ENCODE data around the gene MLF2. TPM values are rescaled to one million over a fixed set of nuclear protein-coding genes. Genes with fewer than 3 reads are reported as not detected.

The MLF2 gene
- total RNA-seq, 2 experiments from 2014 or later, result 102 to 113 TPM

- Mint-ChIP-seq H3K36me3 (peaks cover 7% of the 10 kb centered on the region), H3K27me3 (peaks cover 26% of the 10 kb centered on the region), H3K4me1 (peaks cover 53% of the 10 kb centered on the region), H3K27ac (peak overlapping the region; percentile 73), H3K9me3 (ENCODE audit: low read depth) (no peaks in the 10 kb centered on the region), H3K4me3 (peak overlapping the region; percentile 77)
- CTCF ChIA-PET, result interaction anchor here (0.6 to 6.5 kb wide), 33 partner anchors 9 to 346 kb away, joined by 3 to 108 read pairs (median 4); partner anchors contain the start of genes CDCA3, COPS7A, GPR162 and LPAR5
- DNase-seq, result peak; percentile 73
- ATAC-seq, result peak; percentile 69
Observed at GRCh38 chr12:6766651-6767349, 13.9 kb upstream of the MLF2 start.

GRCh38 chr12:6765634-6766581, 13.0 kb upstream of the MLF2 start, which contains the start of gene PTMS:
Gene PTMS, plus strand, starts transcription at chr12:6766363. Its CDS starts 343 bp downstream, at chr12:6766706.
- CTCF ChIA-PET, result interaction anchor here (0.6 to 6.5 kb wide), 31 partner anchors 8 to 347 kb away, joined by 3 to 108 read pairs (median 5); partner anchors contain the start of genes CDCA3, COPS7A, GPR162 and LPAR5
- Mint-ChIP-seq H3K27ac (peak within 1 kb of the TSS; percentile 73), H3K4me3 (peak within 1 kb of the TSS; percentile 77), H3K36me3 (peaks cover 7% of the 10 kb centered on the region), H3K9me3 (ENCODE audit: low read depth) (no peaks in the 10 kb centered on the region), H3K27me3 (peaks cover 26% of the 10 kb centered on the region), H3K4me1 (peaks cover 44% of the 10 kb centered on the region)
- ATAC-seq (peak; percentile 14), DNase-seq (peak; percentile 62)

DNA sequence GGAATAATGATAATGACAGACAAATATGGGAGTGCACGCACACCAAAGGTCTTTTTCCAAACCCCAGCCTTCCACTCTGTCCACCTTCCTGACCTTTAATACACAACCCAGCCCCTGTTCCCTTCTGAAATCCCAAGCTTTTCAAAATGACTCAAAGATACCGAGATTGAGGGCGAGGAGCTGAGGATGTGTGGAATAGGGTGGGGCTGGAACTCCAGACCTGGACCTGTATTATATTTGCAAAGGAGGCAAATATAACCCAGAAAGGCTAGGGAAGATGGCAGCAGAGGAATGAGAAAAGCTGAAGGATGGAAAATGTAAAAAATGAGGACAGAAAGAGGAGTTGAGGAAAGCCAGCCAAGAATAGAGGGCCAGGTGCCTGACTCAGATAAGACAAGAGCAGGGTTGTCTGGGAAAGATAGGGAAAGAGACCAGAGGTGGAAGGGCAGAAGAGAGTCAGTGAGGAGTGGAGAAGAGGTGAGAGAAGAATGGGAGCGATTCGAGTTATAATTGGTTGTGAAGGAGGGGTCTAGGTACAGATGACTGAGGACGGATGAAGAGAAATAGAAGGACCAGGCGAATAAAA, 12.2 kb upstream of the MLF2 start:
- peak overlapping the region; percentile 71 for H3K4me3 Mint-ChIP-seq
- peaks cover 43% of the 10 kb centered on the region for H3K4me1 Mint-ChIP-seq
- H3K9me3 Mint-ChIP-seq (ENCODE audit: low read depth), result no peaks in the 10 kb centered on the region
- peaks cover 4% of the 10 kb centered on the region for H3K36me3 Mint-ChIP-seq
- DNase-seq (no peak), ATAC-seq (no peak)
- H3K27ac Mint-ChIP-seq, result peak overlapping the region; percentile 38
- CTCF ChIA-PET, result interaction anchor here (1.0 to 6.5 kb wide), 5 partner anchors 11 to 348 kb away, joined by 3 to 108 read pairs (median 5); partner anchors contain the start of gene MLF2
- H3K27me3 Mint-ChIP-seq, result peaks cover 26% of the 10 kb centered on the region

DNA sequence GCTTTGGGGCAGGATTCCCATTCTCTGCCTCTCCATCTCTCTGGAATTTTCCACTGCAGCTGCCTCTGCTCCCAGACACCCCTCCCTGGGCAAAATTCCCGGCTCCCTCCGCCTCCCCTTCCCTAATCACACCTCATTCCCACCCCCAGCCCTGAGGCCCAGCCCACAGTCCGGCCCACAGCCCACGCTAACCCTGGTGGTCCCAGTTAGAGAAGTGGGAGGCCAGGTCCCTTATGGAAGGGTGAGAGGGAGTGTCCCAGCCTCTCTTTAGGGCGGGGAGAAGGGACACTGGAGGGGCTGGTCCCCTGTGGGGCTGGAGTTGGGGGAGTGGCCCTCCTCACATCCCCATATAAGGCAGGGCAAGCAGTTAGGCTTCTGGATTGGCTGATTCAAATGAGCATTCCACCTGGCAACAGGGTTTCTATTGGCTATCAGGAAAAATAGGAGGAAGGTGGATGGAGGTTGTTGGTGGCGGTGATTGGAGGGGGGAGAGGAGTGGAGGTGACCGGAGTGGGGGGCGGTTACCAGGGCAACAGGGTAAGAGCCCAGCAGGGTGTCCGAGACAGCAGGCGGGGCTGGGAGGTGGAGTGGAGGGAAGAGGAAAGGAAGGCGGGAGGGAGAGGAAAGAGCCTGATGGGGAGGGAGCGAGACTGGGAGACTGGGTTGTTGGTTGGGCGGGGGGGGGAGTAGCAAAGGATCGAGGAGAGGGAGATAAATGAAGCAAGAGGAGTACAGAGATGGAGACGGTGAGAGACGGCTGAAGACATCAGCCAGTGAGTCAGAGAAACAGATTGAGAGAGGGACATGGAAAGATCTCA, 11.3 kb upstream of the MLF2 start:
- peak overlapping the region; percentile 62 for H3K4me3 Mint-ChIP-seq
- peaks cover 30% of the 10 kb centered on the region for H3K27me3 Mint-ChIP-seq
- peak; percentile 82 for ATAC-seq
- no peaks in the 10 kb centered on the region for H3K9me3 Mint-ChIP-seq (ENCODE audit: low read depth)
- H3K27ac Mint-ChIP-seq, result peak overlapping the region; percentile 39
- peak; percentile 87 for DNase-seq
- H3K4me1 Mint-ChIP-seq, result peaks cover 40% of the 10 kb centered on the region
- peaks cover 4% of the 10 kb centered on the region for H3K36me3 Mint-ChIP-seq
- CTCF ChIA-PET, result interaction anchor here (1.2 to 6.5 kb wide), 5 partner anchors 10 to 15 kb away, joined by 6 to 108 read pairs (median 29); partner anchors contain the start of gene MLF2

- DNase-seq (no peak), ATAC-seq (no peak)
- H3K4me3 Mint-ChIP-seq, result no peak overlapping the region
- H3K36me3 Mint-ChIP-seq, result peaks cover 4% of the 10 kb centered on the region
- H3K9me3 Mint-ChIP-seq (ENCODE audit: low read depth), result no peaks in the 10 kb centered on the region
- CTCF ChIA-PET, result interaction anchor here (1.2 to 3.2 kb wide), 4 partner anchors 10 to 17 kb away, joined by 6 to 29 read pairs (median 8); partner anchors contain the start of gene MLF2
- H3K27ac Mint-ChIP-seq, result no peak overlapping the region
- peaks cover 30% of the 10 kb centered on the region for H3K27me3 Mint-ChIP-seq
- H3K4me1 Mint-ChIP-seq, result peaks cover 40% of the 10 kb centered on the region
Observed at GRCh38 chr12:6763380-6763779, 10.4 kb upstream of the MLF2 start.

DNA sequence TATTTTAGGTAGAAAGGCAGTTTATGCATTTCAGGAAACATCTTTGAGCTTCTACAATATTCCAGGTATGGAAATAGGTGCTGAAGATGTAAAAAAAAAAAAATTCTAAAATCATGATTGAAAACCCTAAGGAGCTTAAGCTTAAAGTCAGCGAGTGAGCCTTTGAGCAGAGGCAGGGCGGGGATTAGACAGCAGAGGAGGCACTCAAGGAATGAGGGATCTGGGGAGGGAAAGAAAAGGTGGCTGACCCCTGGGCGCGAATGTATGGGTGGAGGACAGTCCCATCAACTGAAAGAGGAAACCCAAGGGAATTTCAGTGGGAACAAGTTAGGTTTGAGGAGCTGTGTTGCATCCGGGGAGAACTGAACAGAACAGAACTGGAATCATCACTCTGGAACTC, 6.8 kb upstream of the MLF2 start:
- ATAC-seq (no peak), DNase-seq (no peak)
- Mint-ChIP-seq H3K4me3 (no peak overlapping the region), H3K27ac (no peak overlapping the region), H3K27me3 (peaks cover 22% of the 10 kb centered on the region), H3K4me1 (peaks cover 25% of the 10 kb centered on the region), H3K36me3 (no peaks in the 10 kb centered on the region), H3K9me3 (ENCODE audit: low read depth) (no peaks in the 10 kb centered on the region)
- CTCF ChIA-PET, result interaction anchor here (0.8 to 9.9 kb wide), 9 partner anchors 10 to 76 kb away, joined by 3 to 120 read pairs (median 3); partner anchors contain the start of genes GPR162 and P3H3

DNA sequence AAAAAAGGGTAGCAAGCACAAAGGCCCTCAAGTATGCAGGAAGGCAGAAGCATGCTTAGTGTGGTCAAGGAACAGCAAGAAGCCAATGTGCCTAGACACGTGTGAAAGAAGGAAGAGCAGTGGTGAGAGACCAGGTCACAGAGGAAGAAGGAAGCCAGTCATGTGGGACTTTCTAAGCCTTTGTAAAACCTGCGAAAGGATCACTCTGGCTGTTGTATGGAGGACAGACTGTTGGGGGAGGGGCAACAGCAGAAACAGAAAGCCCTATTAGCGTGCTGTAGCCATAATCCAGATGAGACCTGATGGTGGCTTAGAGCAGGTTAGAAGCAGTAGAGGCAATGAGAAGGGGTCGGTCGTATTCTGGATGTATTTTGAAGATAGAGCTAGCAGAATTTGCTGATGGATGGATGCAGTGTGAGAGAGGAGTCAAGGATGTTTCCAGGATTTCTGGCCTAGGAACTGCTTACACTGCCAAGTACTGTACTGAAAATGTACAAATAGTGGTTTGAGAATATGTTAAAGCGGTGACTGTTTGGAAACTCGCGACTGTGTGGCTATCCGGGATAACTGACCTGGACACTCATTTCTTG, 5.7 kb upstream of the MLF2 start:
- H3K27ac Mint-ChIP-seq, result no peak overlapping the region
- no peaks in the 10 kb centered on the region for H3K9me3 Mint-ChIP-seq (ENCODE audit: low read depth)
- H3K4me1 Mint-ChIP-seq, result peaks cover 18% of the 10 kb centered on the region
- peaks cover 18% of the 10 kb centered on the region for H3K27me3 Mint-ChIP-seq
- H3K36me3 Mint-ChIP-seq, result no peaks in the 10 kb centered on the region
- DNase-seq (no peak), ATAC-seq (no peak)
- CTCF ChIA-PET, result interaction anchor here (1.6 to 9.9 kb wide), 6 partner anchors 8 to 133 kb away, joined by 3 to 120 read pairs (median 4); partner anchors contain the start of genes GPR162, P3H3 and PTMS
- no peak overlapping the region for H3K4me3 Mint-ChIP-seq

DNA sequence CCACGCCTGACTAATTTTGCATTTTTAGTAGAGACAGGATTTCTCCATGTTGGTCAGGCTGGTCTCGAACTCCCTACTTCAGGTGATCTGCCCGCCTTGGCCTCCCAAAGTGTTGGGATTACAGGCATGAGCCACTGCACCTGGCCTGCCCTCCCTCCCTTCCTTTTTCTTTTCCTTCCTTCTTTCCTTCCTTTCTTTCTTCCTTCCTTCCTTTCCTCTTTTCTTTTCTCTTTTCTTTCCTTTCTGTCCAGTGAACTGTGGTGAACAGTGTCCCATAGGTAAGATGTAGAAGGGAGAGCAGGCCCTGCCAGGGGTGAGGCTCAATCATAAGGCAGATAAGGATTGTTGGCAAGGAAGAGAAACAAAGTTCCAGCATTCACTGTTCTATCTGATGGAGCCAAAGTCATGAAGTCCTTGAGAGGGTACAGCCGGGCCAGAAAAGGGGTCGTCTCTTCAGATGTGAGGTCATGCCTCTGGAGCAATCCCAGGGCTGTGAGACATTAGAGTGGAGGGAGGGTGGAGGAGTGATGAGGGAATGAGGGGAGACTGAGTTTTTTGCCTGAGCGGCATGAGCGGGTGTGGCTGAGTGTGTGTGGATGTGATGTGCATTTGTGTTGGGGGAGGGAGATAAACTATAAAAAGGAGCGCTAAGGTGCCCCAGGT, 4.2 kb upstream of the MLF2 start:
- H3K36me3 Mint-ChIP-seq, result no peaks in the 10 kb centered on the region
- H3K4me1 Mint-ChIP-seq, result peaks cover 20% of the 10 kb centered on the region
- H3K4me3 Mint-ChIP-seq, result no peak overlapping the region
- ATAC-seq, result no peak
- no peaks in the 10 kb centered on the region for H3K9me3 Mint-ChIP-seq (ENCODE audit: low read depth)
- CTCF ChIA-PET, result interaction anchor here (1.6 to 9.9 kb wide), 6 partner anchors 9 to 134 kb away, joined by 3 to 120 read pairs (median 53); partner anchors contain the start of genes GPR162, P3H3 and PTMS
- DNase-seq, result no peak
- peaks cover 9% of the 10 kb centered on the region for H3K27me3 Mint-ChIP-seq
- H3K27ac Mint-ChIP-seq, result no peak overlapping the region

DNA sequence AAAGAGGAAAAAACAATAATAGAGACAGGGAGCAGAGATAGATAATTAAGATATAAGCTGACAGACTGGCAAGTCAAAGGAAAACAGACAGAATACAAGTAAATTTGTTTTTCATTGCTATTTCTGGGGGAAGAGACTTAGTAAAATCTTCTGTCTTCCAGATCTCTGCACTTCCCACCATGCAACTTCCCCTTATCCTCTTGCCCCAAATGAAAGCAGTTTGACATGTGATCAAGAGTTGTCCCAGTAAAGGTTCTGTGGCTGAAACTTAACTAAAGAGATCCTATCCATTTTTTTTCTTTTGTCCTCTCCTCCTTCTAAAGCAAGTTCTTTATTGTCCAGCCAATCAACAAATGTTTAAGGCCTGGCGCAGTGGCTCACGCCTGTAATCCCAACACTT, 1.5 kb upstream of the MLF2 start:
- peaks cover 34% of the 10 kb centered on the region for H3K4me1 Mint-ChIP-seq
- DNase-seq, result no peak
- no peak overlapping the region for H3K4me3 Mint-ChIP-seq
- ATAC-seq, result no peak
- H3K36me3 Mint-ChIP-seq, result peaks cover 5% of the 10 kb centered on the region
- H3K9me3 Mint-ChIP-seq (ENCODE audit: low read depth), result no peaks in the 10 kb centered on the region
- no peak overlapping the region for H3K27ac Mint-ChIP-seq
- H3K27me3 Mint-ChIP-seq, result peaks cover 2% of the 10 kb centered on the region
- CTCF ChIA-PET, result interaction anchor here (1.1 to 9.9 kb wide), 26 partner anchors 8 to 329 kb away, joined by 3 to 120 read pairs (median 10); partner anchors contain the start of genes CDCA3, COPS7A, GNB3 and GPR162

- peak overlapping the region; percentile 90 for H3K4me3 Mint-ChIP-seq
- CTCF ChIA-PET, result interaction anchor here (1.0 to 9.9 kb wide), 34 partner anchors 9 to 328 kb away, joined by 3 to 120 read pairs (median 9); partner anchors contain the start of genes CDCA3, COPS7A, GNB3 and GPR162
- ATAC-seq, result no peak
- peaks cover 31% of the 10 kb centered on the region for H3K4me1 Mint-ChIP-seq
- no peaks in the 10 kb centered on the region for H3K9me3 Mint-ChIP-seq (ENCODE audit: low read depth)
- no peak for DNase-seq
- peaks cover 2% of the 10 kb centered on the region for H3K27me3 Mint-ChIP-seq
- H3K27ac Mint-ChIP-seq, result peak overlapping the region; percentile 98
- peaks cover 10% of the 10 kb centered on the region for H3K36me3 Mint-ChIP-seq
Observed at GRCh38 chr12:6753772-6754356, 923 bp upstream of the MLF2 start.

Measured in activated CD8-positive, alpha-beta memory T cell treated with anti-CD3 and anti-CD28 coated beads, Interleukin-2, amount 10 ng/mL, durations not matched to agents 7 days and 5 days (primary cell).